Measurements from ENCODE around the gene ARHGEF19. TPM values are rescaled to one million over a fixed set of nuclear protein-coding genes. Genes with fewer than 3 reads are reported as not detected.
A peak's percentile ranks its signal among the peaks of the same experiment; 100 is the strongest.

The ARHGEF19 gene
- total and polyA plus RNA-seq, 9 of the 15 experiments (the other 6 are each of a cell fraction or from before 2014, with no cell fraction given), result 0.73 to 21.0 (median 5.2) TPM

DNA sequence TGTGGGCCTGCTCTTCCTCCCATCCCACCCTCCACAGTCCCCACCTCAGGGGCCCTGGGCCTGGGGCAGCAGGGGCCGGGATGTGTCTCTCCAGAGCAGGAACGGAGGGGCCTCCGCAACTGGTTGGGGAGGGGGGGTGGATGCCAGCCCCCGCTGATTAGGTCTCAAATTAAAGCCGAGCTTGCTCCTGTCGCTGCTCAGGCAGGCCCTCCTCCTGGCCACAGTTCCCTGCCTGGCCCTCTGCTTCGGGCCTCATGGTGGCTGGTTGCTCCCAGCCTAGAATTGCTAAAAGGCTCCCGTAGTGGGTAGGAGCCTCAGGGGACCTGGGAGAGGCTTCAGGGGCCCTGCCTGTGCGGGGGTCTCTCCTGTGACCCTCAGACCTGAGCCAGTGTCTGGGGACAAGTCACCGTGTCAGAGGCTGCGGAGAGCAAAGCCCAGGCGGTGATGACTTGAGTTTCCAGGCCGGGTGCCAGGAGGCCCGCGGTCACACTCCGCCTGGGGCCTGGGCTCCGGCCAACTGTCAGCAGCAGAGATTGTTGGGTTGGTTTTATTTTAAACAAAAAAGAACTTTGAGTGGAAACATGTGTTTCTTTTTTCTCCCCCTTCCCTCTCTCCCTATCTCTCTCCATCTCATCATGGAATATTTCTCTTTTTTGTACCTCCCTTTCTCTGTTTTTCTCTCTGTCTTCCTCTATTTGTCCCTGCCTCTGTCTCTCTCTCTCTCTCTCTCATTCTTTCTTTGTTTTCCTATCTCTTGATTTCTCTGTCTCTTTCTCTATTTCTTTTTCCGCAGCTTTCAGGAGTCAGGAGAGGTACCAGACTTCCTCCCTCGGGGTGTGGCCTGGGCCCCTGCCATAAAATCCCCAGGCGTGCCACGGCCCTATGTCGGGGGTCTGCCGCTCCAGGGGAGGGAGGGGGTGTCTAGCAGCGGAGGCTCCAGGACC is 36.6 kb downstream of the ARHGEF19 start (continued):
- TF ChIP-seq ZNF133 (CRISPR knock-in tag; IDR thresholded peaks at IDR 0.05) (no peak), CBX8 (IDR thresholded peaks at IDR 0.05; ENCODE audit: borderline replicate concordance, extremely low read depth, low read depth, low read length, poor library complexity, severe bottlenecking) (no peak), ZC3H4 (CRISPR knock-in tag; IDR thresholded peaks at IDR 0.05; ENCODE audit: borderline replicate concordance) (no peak), SFPQ (IDR thresholded peaks at IDR 0.05; ENCODE audit: low read depth, low read length) (no peak), HIVEP1 (CRISPR knock-in tag; IDR thresholded peaks at IDR 0.05) (no peak), ZC3H8 (IDR thresholded peaks at IDR 0.05) (no peak), KDM2B (CRISPR knock-in tag; IDR thresholded peaks at IDR 0.05) (no peak), LEF1 (IDR thresholded peaks at IDR 0.05) (peak; percentile 39; the same call in 1 of the 2 replicates), HNRNPUL1 (IDR thresholded peaks at IDR 0.05; ENCODE audit: low read length) (no peak), EHMT2 (IDR thresholded peaks at IDR 0.05) (0 out of 2 replicates have a peak, but pooled peaks have one; percentile 12), ZNF431 (CRISPR knock-in tag; IDR thresholded peaks at IDR 0.05) (no peak), ZNF239 (CRISPR knock-in tag; IDR thresholded peaks at IDR 0.05) (peak; percentile 45; the same call in 1 of the 2 replicates), MCM5 (IDR thresholded peaks at IDR 0.05; ENCODE audit: low read depth) (no peak), ZNF175 (CRISPR knock-in tag; IDR thresholded peaks at IDR 0.05; ENCODE audit: low read depth) (no peak), RB1 (IDR thresholded peaks at IDR 0.05; ENCODE audit: low read depth) (no peak), HDGF (IDR thresholded peaks at IDR 0.05) (no peak), CBFA2T2 (conservative IDR thresholded peaks at IDR 0.05) (no peak), SLC30A9 (CRISPR knock-in tag; IDR thresholded peaks at IDR 0.05) (no peak), LARP7 (IDR thresholded peaks at IDR 0.05) (no peak), NFE2L1 (tag; IDR thresholded peaks at IDR 0.05; ENCODE audit: borderline replicate concordance, low read depth) (no peak), SMC3 (conservative IDR thresholded peaks at IDR 0.05; ENCODE audit: insufficient read depth, low read depth, low read length) (no peak)
- TF ChIP-seq, protein P1, sequence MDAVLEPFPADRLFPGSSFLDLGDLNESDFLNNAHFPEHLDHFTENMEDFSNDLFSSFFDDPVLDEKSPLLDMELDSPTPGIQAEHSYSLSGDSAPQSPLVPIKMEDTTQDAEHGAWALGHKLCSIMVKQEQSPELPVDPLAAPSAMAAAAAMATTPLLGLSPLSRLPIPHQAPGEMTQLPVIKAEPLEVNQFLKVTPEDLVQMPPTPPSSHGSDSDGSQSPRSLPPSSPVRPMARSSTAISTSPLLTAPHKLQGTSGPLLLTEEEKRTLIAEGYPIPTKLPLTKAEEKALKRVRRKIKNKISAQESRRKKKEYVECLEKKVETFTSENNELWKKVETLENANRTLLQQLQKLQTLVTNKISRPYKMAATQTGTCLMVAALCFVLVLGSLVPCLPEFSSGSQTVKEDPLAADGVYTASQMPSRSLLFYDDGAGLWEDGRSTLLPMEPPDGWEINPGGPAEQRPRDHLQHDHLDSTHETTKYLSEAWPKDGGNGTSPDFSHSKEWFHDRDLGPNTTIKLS (IDR thresholded peaks at IDR 0.05; ENCODE audit: borderline replicate concordance, low read depth), result no peak

All from K562 (cell line).